HG02981 (cell line): Measurements from ENCODE around the gene VDR.
A peak's percentile ranks its signal among the peaks of the same experiment; 100 is the strongest.

Experiments used
- ATAC-seq: cut with Tn5 transposase; IDR thresholded peaks from one replicate; pipeline ENCODE4 v1.9.1; 2021; ENCODE audit warnings: mild to moderate bottlenecking, moderate library complexity; ENCODE audit not compliant: unreplicated experiment

The VDR gene

GRCh38 chr12:47896022-47896421, 8.8 kb downstream of the VDR start:
- ATAC-seq = no peak

GRCh38 chr12:47894652-47895051, 10.1 kb downstream of the VDR start:
- no peak for ATAC-seq

GRCh38 chr12:47894068-47894467, 10.7 kb downstream of the VDR start:
- ATAC-seq = peak; percentile 44

GRCh38 chr12:47892819-47893218, 12.0 kb downstream of the VDR start:
- ATAC-seq = no peak

- no peak for ATAC-seq
Observed at GRCh38 chr12:47891356-47891755, 13.4 kb downstream of the VDR start.

- no peak for ATAC-seq
Observed at GRCh38 chr12:47889040-47889439, 15.8 kb downstream of the VDR start.

GRCh38 chr12:47888153-47888819, 16.5 kb downstream of the VDR start:
- ATAC-seq = no peak

- no peak for ATAC-seq
Observed at GRCh38 chr12:47887529-47887928, 17.3 kb downstream of the VDR start.

GRCh38 chr12:47886510-47887240, 18.1 kb downstream of the VDR start:
- ATAC-seq = no peak

- no peak for ATAC-seq
Observed at GRCh38 chr12:47885566-47885965, 19.2 kb downstream of the VDR start.

GRCh38 chr12:47885012-47885501, 19.7 kb downstream of the VDR start:
- ATAC-seq = peak; percentile 33

- no peak for ATAC-seq
Observed at GRCh38 chr12:47884501-47884900, 20.3 kb downstream of the VDR start.

- ATAC-seq = no peak
Observed at GRCh38 chr12:47883663-47884195, 21.1 kb downstream of the VDR start.

- peak; percentile 78 for ATAC-seq
Observed at GRCh38 chr12:47882781-47883546, 21.8 kb downstream of the VDR start.

GRCh38 chr12:47881826-47882427, 22.9 kb downstream of the VDR start:
- ATAC-seq = no peak

- no peak for ATAC-seq
Observed at GRCh38 chr12:47881051-47881450, 23.7 kb downstream of the VDR start.

GRCh38 chr12:47878918-47879481, 25.8 kb downstream of the VDR start:
- no peak for ATAC-seq

- no peak for ATAC-seq
Observed at GRCh38 chr12:47878293-47878917, 26.4 kb downstream of the VDR start.

- no peak for ATAC-seq
Observed at GRCh38 chr12:47877081-47877480, 27.7 kb downstream of the VDR start.

- no peak for ATAC-seq
Observed at GRCh38 chr12:47876440-47876960, 28.3 kb downstream of the VDR start.
